NCI-H1417 (cell line): ENCODE measurements around the gene LEF1.
"Not testable (repeated sequence)": the region's sequence is repeated elsewhere in the genome, so short reads cannot be mapped to it uniquely, and the experiment has no call there.

Experiments
- DNase-seq, 3 experiments: peaks; one replicate each; lab custom pipeline; 2025; lab: John Stamatoyannopoulos, UW

LEF1 gene

DNA sequence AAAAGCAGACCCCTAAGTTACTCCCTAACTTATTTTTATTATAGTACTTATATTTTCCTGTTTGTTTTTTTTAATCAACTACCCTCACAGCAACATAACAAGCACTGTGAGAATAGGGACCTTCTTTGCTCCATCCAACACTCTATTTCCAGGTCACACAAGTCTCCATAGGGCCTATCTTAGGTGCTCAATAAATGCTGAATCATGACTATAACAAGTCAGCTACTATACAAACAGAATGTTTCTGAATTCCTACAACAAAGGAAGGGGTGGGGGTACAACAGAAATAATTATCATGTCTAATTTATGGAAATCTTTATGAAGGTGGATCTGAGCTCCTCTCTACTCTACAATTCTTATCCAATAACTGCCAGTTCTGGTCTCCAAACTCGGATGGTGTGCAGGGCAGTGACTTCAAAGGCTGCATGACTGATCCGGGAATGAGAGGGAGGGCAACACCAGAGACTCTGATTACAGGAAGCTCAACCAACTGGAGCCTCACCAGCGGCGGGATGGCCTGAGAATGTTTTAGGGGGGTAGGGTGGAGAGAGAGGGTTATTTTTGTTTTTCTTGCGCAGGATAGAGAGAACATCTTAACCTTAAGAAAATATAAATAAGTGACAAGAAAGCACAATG, 107.9 kb downstream of the LEF1 start:
- DNase-seq: no peak

DNA sequence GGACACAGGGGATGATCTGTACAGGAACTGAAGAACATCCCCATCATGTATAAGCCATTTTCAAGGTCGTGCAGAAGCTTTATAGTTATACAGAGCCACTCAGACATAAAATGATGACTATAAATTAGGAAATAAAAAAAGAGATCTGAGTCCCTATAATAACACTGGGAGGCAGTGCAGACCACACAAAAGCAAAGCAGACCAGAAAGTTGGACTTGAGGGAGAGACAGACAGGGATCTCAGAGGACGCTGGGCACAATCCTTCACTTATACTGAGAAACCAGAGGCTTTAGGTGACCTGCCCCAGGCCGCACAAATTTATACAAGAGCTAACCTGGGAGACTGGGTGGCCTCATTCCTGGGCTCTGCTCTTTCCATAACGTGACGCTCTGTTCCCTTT, 108.6 kb downstream of the LEF1 start:
- peak in 1 of 3 experiments; percentile 60 for DNase-seq

DNA sequence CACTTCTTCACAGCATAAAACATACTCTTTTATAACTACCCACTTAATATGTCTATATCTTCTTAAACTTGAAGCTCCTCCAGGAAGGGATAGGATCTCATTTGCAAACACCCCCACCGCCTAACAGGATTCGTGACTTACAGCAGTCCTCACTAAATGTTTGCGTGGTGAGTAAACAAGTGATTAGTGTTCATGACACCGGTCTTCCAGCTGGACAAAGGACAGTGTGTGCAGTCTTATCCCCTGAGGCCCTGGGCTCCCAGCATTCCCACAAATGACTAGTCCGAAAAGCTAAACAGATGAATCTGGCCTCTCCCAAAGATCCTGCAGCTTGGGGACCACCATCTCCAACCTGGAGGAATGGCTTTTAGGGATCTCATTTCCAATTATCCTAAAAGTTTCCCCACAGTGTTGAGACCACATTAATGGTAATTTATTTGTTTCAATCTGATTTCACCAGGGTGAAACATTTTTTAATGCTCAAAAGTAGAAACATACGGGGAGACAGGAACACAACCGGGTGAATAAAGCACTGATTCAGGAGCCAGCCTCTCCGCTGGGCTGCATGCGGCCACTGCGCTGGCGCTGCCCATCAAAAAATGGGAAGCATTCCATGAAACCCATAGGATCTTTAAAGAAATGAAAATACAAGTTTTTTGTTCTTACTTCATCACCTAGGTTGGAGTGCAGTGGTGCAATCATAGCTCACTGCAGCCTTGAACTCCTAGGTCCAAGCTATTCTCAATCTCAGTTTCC, 109.9 kb downstream of the LEF1 start:
- peak in 2 of 3 experiments; percentile 26 to 76 for DNase-seq

DNA sequence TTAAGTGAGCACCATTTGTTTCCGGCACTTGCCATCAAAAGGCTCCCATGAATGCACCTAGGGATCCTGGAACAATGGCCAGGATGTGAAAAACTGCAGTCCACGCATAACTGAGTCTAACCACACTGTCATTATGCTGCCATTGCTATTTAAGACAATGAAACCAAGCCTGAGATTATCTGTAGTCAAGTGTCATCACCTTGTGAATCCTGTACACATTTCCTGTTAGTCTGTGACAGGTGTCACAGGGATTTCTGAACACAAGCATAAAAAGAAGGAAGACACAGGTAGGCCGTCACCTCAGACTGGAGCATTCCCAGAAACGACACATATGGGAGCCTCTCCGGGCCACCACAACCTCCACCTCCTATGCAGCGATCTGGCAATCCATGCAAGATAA, 112.3 kb downstream of the LEF1 start:
- DNase-seq: no peak

DNA sequence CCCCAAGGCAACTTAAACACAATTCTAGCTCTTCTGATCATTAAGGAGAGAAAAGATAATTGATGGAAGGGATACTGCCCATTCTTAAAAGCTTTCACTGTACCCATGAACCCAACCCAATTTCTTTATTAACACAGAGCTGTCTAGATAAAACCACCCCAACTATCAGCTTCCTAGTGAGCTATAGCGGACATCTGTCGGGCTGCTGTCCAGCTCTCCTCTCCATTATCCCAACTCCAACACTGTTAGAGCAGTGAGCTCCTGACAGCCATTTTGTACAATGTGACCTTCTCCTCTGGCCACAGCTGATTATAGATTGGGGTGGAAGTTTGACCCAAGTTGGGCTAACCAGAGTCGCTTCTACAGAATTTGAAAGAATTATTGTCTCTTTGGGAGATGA, 112.9 kb downstream of the LEF1 start:
- DNase-seq: no peak

DNA sequence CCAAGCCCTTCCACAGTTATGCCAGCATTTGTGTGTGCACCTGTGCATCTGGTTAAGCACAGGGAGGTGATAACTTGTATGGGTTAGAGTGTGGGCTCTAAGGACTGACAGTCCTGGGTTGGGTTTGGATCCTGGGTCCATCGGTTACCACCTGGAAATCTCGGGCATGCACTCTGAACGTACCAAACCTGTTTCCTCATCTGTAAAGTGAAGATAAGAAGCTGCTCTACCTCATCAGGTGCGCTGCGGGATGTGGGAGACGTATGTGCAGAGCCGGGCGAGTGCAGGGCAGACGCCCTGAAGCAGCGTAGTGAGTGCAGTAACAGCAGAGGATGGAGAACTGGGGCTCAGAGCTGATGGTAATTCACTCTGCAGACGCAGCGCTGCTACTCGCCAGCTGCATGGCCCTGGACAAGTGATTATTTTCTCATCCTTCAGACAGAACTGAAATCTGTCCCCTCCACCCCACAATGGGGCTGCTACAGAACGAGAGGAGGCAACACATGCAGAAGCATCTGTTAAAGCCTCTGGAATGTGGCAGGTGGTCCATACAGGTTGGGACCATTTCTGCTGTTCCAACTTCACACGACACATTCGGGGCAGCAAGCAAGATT, 114.6 kb downstream of the LEF1 start:
- no peak for DNase-seq

DNA sequence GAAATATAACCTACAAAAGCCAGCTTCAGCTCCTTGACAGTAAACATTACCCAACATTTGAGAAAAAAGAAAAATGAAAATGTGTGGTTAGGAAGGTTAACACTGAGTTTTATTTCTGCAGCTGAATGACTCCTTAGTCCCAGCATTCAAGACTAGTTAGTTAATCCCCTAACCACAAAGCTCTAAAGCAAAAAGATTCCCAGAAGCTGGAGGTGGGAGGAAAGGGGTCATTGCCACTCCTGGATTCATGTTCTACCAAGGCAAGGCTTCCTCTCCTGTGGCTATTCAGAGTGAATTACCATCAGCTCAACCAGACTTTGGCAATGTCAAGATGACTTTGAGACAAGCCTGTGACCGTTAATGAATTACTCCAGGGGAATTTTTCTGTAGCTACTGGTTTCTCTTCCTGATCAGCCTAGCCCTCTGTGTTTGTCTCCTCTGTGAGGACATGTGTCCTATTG, 115.5 kb downstream of the LEF1 start:
- DNase-seq: no peak

DNA sequence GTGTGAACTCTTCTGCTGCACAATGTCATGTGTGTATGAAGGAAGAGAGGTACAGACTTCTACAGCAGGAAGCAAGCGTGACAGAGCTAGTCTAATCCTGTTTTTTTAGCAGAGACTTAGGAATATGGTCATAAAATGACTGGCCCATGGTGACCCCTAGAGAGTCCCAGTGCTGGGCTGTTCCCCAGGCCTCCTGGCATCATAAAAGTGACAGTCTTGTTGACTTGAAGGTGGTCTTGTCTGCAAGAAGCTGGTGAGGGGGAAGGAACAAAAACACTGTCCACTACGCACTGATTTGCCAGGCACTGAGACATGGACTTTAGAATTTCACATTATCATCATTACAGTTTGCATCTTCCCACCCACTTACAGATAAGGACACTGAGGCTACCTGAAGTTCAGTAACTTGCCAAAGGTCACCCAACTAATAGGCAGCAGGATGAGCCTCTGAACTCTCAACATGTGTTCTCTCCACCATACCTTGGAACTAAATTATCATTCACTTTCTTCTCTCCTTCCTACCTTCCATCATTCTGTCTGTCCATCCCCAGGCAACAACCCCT, 116.1 kb downstream of the LEF1 start:
- DNase-seq: no peak

DNA sequence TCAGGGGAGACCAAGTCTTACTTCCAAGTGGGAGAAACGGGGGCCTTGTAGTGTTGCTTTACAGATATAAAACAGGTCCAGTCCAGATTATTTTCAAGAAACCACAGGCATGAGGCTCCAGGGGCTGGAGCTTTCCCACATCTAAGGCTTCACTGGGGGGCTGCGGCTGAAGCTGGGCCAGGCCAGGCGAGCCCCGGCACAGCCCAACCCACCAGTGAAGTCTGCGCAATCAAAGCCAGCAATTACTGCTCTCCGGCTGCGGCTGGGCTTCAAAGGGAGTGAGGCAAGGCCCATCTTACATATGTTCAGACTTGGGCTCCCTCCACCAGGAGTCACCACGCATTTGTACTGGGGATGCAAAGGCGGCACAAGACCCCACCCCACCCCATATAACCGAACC, 117.4 kb downstream of the LEF1 start:
- no peak for DNase-seq

DNA sequence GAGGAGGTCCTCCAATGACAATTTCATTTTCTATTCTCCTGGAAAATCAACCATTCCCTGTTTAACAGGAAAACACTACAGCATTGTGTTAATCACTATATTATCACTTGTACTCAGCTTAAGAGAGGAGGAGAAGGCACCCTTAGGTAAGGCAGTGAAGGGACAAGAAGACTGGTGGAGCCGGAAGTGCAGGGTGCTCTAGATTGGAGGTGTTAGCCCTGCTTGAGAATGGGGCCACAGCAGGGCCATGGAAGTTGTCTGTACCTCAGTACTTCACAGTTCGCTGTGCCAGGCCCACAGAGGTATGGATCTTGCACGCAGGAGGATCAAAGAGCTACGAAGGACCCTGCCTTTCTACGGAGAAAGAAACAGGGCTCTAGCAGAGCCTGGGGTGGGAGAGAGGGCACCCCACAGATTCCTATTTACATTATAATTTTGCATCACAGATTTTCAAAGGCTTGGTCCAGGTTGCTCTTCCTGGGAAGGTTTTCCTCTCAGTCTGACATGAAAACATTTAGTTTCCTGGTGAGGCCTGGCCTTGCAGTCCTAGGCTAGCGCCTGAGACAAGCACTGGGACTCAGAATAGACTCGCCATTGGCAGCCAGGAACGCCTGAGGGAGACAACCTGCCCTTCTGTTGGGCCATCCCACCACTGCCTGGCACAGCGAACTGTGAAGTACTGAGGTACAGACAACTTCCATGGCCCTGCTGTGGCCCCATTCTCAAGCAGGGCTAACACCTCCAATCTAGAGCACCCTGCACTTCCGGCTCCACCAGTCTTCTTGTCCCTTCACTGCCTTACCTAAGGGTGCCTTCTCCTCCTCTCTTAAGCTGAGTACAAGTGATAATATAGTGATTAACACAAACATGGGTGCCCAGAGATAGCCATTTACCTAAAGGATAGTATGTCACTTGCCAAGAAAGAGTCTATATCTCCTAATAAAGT, 118.3 kb downstream of the LEF1 start:
- not testable (repeated sequence) for DNase-seq

DNA sequence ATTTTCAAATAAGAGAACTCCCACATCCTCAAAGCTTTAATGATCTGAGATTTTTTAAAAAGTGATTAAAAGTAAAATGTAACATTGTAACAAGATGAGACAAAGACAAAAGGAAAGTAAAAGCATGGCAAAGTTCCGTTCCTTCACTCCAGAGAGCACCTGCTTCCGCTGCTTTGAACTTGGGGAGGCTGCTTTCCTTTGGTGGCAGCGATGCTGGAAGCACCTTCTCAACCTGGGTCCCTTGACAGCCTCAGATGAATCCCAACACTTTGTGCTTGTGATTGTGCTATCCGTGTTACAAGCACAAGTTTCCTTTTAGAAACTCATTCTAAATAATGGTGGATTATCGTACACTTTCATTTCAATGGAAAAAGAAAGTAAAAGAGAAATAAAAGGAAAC, 119.3 kb downstream of the LEF1 start:
- no peak for DNase-seq

DNA sequence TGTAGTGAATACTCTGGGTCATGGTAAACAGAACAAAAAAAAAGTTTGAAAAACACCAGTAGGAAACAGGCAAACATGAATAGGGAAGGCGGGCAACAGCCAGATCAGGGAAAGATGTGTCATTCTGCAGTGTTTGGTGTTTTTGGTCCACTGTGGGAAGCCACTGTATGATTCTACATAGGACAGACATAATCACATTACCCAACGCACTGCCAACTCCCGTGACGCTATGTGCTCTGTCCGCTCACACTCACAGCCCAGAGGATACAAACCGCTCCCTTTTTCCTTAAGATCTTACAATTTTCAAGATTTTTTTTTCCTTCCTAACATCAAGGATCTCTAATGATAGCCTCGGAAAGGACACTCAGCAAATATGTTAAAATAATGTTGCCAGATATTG, 119.7 kb downstream of the LEF1 start:
- no peak for DNase-seq

DNA sequence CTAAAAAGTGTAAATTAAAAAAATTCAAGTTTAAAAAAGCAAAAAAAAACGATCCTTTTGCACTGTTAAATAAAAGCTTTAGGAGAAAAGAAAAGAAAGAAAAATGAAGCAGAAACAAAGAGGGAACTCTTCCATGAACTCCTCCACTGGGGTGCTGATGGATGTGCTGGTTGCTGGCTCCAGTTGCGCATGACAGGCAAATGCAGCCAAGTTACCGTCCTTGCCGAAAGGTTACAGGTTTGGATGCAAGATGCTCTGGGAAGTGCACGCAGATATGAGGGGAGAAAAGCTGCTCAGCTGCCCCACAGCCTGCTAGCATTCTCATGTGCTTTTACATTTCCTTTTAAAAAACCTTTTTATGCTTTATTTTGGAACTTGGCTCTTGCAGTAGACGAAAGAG, 120.6 kb downstream of the LEF1 start:
- DNase-seq: no peak

DNA sequence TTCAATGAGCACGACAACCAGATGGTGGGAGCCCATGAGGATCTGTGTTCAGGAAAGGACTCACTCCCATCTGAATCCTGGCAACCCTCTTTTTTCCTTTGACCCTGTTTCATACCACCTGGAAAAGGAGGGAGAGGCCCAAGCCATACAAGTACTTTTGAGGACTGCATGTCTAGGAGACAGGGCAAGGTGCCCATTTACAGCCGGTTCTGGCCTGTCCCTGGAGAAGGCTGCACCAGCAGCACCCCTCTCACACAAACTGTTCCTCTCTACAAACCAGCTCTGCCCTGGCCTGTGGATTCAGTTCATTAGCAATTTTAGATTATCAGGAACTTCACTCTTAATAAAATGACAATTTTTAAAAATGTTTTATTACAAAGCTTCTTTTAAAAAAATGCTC, 121.5 kb downstream of the LEF1 start:
- no peak for DNase-seq

DNA sequence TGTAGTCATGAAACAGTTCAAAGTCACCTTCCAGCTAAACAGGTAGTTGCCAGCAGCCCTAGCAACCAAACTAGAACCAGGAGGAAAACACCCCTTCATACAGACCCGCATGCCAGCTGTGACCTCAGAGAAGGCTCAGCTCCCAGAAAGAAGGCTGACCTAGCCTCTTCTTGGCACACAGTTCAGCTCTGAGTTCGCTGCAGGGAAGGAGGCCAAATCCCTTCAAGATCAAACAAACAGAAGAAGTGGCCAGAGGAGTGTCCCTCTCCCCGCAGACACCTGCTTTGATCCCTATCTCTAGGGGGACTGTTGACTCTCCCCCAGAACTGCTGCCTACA, 123.1 kb downstream of the LEF1 start:
- DNase-seq: no peak

DNA sequence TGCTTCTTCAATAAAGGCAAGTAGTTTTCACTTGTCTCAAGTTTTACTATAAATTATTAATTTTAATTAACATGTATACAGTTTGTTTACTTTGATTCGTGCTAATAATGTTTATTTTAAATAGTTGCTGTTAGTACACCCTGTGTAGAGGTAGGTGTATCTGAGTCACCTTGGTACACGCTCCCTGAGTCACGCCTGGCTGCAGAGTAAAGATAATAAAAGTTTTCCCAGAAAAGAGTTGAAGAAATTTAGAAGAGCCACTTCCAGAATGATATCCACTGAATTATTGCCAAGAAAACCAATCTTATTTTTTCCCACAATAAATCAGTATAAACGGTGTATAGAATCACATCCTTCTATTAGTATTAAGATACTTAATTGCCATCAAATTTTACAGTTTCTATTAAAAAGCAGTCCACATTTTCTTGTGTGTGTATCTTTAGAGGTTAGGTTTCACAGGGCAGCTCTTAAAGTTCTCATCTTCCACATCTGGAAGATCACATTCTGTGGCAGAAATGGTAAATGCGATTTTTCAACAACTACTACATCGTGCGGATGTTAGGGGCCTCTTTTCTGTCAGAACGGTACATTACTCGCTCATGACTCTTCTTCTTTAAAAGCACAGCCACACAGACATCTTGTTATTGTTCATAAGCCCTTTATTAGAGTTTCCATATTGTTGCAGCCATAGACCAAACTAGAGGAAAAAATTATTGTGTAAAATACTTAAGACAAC, 123.6 kb downstream of the LEF1 start:
- DNase-seq: no peak

DNA sequence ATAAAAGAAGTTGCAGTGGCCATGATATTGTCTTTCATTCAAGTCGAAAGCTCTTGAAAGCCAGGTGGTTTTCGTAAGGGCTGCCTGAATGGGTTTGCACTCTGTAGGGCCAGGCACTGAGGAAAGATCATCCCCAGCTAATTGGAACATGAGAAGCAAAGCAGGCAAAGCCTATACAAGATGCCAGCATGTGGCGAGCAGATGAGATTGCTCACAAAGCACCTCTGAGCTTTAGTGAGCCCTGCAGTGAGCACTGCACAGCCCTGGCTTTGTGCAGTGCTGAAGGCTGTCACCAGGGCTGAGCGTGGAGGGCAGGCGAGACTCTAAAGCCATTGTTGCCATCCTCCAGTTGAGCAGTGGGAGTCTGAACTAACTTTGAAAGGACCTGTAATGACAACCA, 125.2 kb downstream of the LEF1 start:
- DNase-seq: peak; percentile 32 to 87 (median 83)

DNA sequence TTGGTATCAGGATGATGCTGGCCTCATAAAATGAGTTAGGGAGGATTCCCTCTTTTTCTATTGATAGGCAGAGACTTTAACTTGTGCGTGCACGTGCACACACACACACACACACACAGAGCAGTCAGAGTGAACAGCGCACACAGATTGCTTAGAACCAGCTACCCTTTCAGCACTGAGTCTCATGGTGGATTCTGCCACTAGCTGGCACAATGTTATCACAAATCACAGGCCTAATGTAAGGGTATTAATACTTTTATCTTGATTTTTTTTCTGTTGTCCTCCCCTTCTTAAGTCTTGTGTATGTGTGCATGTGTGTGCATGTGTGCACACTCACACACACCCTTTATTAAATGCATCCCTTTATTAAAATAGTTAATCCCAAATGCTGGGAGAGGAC, 125.8 kb downstream of the LEF1 start:
- DNase-seq: peak in 1 of 3 experiments; percentile 39

DNA sequence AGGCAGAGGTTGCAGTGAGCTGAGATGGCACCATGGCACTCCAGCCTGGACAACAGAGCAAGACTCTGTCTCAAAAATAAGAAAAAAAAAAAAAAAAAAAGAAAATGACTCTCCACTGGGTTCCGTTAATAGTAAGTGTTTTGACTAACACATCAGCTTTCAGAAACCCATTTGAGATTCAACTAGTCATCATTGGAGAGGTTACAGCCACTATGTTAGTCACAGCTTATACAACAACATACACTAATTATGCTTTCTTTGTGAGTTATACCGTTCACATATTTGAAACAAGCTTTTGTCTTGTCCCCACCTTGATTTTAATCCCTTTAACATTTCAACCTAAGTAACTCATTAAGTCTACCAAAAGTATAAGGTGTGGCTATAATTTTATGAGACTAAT, 130.8 kb downstream of the LEF1 start:
- no peak for DNase-seq

DNA sequence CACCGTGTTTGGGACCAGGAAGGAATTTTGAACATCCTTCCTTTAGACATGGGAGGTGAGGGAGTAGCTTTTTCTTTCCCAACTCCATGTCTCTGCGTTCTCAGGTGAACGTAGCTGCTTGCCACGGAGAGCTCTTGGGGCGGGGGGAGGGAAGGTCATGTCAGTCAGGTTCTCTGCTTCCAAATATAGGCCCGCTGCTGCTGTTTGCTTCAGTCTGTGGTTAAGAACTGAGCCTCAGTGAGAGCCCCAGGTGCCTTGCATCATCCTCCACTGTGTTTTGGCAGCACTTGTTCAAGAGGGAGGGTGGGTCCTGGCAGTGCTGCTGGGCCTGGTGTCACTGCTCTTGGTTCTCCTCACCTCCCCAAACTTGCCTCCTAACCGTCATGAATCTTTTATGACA, 132.5 kb downstream of the LEF1 start:
- no peak for DNase-seq

DNA sequence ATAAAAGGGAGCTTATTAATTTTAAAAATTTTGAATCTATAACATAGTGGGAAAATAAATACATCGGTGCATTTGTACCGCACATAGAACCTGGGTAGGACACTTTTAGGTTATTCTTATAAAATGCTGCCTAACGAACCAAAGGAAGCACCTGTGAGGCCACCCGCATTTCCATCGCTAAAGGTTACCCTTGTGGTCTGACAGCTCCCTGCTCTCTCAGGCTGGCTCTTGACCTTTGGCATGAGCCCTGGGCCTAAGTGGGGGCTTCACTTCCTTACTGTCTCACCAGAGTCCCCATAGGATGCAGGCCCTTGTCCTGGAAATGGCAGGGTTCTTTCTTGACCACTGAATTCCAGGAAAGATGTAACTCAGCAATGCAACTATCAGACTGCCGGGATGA, 133.0 kb downstream of the LEF1 start:
- no peak for DNase-seq
